Activated T-helper 2 cell treated with anti-CD3 and anti-CD28 coated beads, Interferon-gamma antibody, Interleukin-2, Interleukin-4, amounts not matched to agents 10 μg/mL and 5 μg/mL and 100 μg/mL, durations not matched to agents 14 hours and 24 hours and 36 hours (primary cell): ENCODE results near the gene SZT2. TPM values are rescaled to one million over a fixed set of nuclear protein-coding genes. Genes with fewer than 3 reads are reported as not detected.
"Not testable (repeated sequence)": the region's sequence is repeated elsewhere in the genome, so short reads cannot be mapped to it uniquely, and the experiment has no call there.

Experiments used
- DNase-seq: peaks from one replicate; pipeline ENCODE4 v3.0.0; 2021; ENCODE audit warnings: low spot score
- H3K27ac Mint-ChIP-seq: one replicate; pipeline ENCODE4 v1.8.0; 2021; ENCODE audit warnings: mixed read lengths
- H3K27me3 Mint-ChIP-seq: one replicate; pipeline ENCODE4 v1.8.0; 2021; ENCODE audit warnings: low read depth, mixed read lengths
- H3K36me3 Mint-ChIP-seq: one replicate; pipeline ENCODE4 v1.8.0; 2021; ENCODE audit warnings: low read depth, mixed read lengths
- H3K4me1 Mint-ChIP-seq: one replicate; pipeline ENCODE4 v1.8.0; 2021; ENCODE audit warnings: low read depth, mixed read lengths
- H3K4me3 Mint-ChIP-seq: one replicate; pipeline ENCODE4 v1.8.0; 2021; ENCODE audit warnings: low read depth, mild to moderate bottlenecking, moderate library complexity, mixed read lengths
- H3K9me3 Mint-ChIP-seq: one replicate; pipeline ENCODE4 v1.8.0; 2021; ENCODE audit warnings: mixed read lengths
- intact Hi-C: fragments of 100-400 bp; cut with micrococcal nuclease; formaldehyde crosslinking; loops from one replicate; pipeline ENCODE4 v1.15.1; 2023
- total RNA-seq: library from RNA; stranded (reverse); gene quantifications from 2 replicates; pipeline ENCODE4 v1.2.3, GENCODE V29; 2022

Gene SZT2
- total RNA-seq, 1 donor from 2014 or later = 56.6 TPM

DNA sequence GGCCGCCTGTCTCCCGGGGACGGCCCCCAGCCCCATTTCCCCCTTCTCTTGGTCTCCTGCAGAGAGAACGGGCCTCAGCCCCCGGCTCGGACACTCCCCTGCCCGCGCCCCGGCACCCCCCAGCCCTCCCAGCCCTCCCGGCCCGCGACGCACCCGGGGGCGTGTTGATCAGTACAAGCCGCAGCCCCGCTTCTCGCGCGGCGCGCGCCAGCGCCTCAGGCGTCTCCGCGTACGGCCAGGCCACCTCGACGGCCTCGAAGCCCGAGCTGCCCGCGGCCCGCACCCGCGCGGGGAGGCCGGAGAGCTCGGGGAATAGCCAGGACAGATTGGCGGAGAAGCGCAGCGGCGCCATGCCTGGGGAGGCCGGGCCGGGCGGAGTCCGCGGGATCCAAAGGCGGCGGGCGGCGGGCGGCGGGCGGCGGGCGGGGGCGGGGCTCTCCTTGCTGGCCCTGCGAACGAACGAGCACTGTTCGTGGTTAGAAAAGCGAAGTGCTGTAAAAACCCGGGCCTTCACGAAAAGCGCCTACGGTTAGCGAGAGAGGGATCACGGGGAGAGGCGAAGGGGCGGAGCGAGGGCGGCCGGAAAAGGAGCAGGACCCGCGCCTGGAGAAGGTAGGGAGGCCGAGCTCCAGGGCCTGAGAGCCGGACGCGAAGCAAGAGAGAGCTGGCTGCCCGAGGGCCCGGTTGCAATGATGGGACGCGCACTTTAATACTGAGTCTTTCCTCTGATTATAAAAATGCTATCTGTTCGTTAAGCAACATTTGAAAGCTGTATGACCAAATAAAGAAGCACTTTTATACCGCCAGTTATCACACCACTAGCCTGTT lies 64.0 kb downstream of the SZT2 start, which contains the start of gene HYI:
TSS of gene HYI (minus strand) at position 490 of the 828 bp plus-strand sequence. CDS start at position 352, 138 bp downstream.
- Mint-ChIP-seq H3K4me3 (peak within 1 kb of the TSS; percentile 82), H3K27me3 (peaks cover 19% of the 10 kb centered on the region), H3K4me1 (peaks cover 17% of the 10 kb centered on the region), H3K27ac (peak within 1 kb of the TSS; percentile 84), H3K36me3 (peaks cover 38% of the 10 kb centered on the region), H3K9me3 (peaks cover 4% of the 10 kb centered on the region)
- DNase-seq = peak; percentile 73
- intact Hi-C loops = loop anchor here (2.0 to 10.0 kb wide), 3 partner anchors 89 to 281 kb away; partner anchors contain the start of genes CFAP57, EBNA1BP2, ELOVL1 and KDM4A

DNA sequence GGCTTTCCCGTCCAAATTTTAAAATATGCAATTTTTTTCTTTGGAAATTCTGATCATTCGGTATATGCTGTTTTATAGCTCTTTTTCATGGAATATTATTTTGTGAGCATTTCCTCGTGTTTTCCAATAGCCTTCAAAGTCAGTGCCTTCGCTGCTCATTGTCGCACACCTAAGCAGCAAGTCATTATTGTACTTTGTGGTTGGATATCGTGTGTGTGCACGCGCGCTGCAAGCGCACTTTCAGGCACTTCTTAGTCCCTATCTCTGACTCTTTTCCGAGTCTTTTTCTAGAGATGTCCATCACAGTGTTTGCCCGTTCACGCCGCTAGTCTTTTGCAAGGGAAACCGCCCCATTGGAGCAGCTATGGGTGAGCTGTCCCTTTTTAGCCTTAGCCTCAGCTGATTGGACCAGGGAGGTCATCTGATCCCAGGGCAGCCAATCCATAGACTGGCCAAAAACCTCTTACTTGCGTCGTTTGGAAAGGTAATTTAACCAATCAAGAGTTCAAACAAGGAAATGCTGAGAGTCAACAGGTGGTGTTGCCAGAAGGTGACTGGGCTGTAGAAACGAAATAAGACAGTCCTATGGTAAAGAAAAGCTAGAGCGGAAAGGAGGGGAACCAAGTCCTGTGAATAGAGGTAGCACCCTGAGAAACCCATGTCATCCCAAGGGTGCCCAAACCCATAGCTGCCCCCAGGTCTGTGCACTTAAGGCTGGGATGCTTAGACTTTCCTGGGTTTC lies 64.7 kb downstream of the SZT2 start:
- Mint-ChIP-seq H3K27ac (peak overlapping the region; percentile 84), H3K9me3 (peaks cover 4% of the 10 kb centered on the region), H3K27me3 (peaks cover 26% of the 10 kb centered on the region), H3K4me3 (peak overlapping the region; percentile 82), H3K36me3 (peaks cover 33% of the 10 kb centered on the region), H3K4me1 (peaks cover 17% of the 10 kb centered on the region)
- peak; percentile 71 for DNase-seq
- intact Hi-C loops = loop anchor here (2.0 to 10.0 kb wide), 3 partner anchors 90 to 282 kb away; partner anchors contain the start of genes CFAP57, EBNA1BP2, ELOVL1 and KDM4A

DNA sequence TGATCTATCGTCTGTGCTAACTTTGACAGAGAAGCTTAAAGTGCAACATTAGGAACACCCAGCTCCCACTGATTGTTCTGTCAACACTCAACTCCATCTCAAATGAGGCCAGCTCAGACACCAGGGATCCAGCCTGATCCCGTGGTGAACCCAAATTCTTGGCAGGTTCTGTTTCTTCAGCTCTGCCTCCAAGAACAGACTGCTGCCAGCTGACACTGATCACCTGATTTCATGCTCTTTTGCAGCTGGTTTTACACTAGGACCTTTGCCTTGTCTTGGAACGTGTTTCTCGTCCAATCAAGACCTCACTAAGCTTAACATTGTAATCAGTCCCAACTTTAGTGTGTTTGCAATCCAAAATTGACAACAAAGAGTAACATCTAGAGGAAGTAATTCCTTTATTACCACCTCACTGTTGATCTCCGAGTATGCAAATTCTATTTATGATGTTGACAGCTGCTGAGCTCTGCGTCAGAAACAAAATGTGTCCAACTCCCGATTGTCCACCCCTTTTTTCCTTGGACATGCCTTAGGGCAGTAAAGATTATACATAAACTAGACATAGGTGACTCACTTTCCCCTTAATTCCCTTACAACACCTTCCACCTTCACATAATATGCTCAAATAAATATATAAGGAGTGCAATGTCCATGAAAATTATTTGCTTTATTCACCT lies 65.7 kb downstream of the SZT2 start:
- Mint-ChIP-seq H3K9me3 (peaks cover 4% of the 10 kb centered on the region), H3K4me1 (peaks cover 17% of the 10 kb centered on the region), H3K4me3 (peak overlapping the region; percentile 27), H3K27me3 (peaks cover 28% of the 10 kb centered on the region), H3K36me3 (peaks cover 24% of the 10 kb centered on the region), H3K27ac (peak overlapping the region; percentile 12)
- DNase-seq = no peak
- intact Hi-C loops = loop anchor here (2.0 to 10.0 kb wide), 2 partner anchors 91 to 283 kb away; partner anchors contain the start of genes CFAP57, EBNA1BP2 and ELOVL1

DNA sequence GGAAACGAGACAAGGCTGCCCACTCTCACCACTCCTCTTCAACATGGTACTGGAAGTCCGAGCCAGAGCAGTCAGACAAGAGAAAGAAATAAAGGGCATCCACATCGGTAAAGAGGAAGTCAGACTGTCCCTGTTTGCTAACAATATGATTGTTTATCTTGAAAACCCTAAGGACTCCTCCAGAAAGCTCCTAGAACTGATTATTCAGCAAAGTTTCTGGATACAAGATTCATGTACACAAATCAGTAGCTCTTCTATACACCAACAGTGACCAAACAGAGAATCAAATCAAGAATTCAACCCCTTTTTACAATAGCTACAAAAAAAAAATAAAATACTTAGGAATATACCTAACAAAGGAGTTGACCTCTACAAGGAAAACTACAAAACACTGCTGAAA lies 68.7 kb downstream of the SZT2 start:
- not testable (repeated sequence) for H3K36me3 Mint-ChIP-seq, H3K27ac Mint-ChIP-seq, DNase-seq, H3K9me3 Mint-ChIP-seq, H3K4me3 Mint-ChIP-seq
- Mint-ChIP-seq H3K4me1 (peaks cover 11% of the 10 kb centered on the region), H3K27me3 (peaks cover 34% of the 10 kb centered on the region)
- intact Hi-C loops = loop anchor here (10.0 kb wide), 1 partner anchor 94 kb away; the partner anchor contains the start of gene ELOVL1

DNA sequence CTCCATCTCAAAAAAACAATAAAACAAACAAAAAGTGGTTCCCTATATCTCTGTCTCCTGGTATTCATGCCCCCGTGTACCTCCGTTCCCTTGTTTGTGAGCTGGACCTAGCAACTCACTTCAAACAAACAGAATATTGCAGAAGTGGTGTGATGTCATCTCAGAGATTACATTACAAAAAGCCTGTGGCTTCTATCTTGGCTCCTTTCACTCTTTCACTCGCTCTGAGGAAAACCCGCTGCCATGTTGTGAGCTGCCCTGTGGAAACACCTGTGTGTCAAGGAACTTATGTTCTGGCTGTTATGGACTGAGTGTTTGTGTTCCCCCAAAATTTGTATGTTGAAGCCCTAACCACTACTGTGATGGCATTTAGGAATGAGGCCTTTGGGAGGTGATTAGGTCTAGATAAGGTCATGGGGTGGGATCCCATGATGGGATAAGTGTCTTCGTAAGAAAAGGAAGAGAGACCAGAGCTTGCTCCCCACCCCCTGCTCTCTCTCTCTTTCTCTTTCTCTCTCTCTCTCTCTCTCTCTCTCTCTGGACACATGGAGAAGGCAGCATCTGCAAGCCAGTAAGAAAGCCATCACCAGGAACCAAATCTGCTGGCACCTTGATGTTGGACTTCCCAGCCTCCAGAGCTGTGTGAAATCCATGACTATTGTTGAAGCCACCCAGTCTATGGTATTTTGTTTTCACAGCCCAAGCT lies 71.4 kb downstream of the SZT2 start:
- no peak for DNase-seq
- intact Hi-C loops = no loop called here
- Mint-ChIP-seq H3K4me3 (no peak overlapping the region), H3K27ac (no peak overlapping the region), H3K4me1 (peaks cover 4% of the 10 kb centered on the region), H3K36me3 (no peaks in the 10 kb centered on the region), H3K9me3 (no peaks in the 10 kb centered on the region), H3K27me3 (peaks cover 30% of the 10 kb centered on the region)

DNA sequence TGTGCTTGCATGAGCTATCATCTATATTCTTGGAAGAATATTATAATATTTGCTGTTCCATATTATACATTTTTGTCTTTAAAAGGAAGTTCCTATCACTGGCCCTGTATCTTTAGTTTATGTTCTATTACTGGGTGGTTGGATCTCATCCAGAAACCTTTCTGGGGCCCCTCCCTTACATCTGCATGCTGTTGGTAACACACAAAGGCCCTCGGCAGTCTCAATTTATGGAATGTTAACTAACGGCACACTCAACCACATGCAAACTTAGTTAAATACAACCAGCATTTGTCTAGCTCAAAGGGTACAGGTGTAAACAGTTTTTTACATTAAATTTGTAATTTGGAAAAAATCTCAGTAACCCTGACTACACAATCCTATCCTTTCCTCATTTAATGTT lies 73.8 kb downstream of the SZT2 start:
- no peak overlapping the region for H3K27ac Mint-ChIP-seq
- no peaks in the 10 kb centered on the region for H3K9me3 Mint-ChIP-seq
- intact Hi-C loops = no loop called here
- H3K4me3 Mint-ChIP-seq = no peak overlapping the region
- H3K4me1 Mint-ChIP-seq = peaks cover 9% of the 10 kb centered on the region
- H3K27me3 Mint-ChIP-seq = peaks cover 17% of the 10 kb centered on the region
- DNase-seq = no peak
- H3K36me3 Mint-ChIP-seq = no peaks in the 10 kb centered on the region

DNA sequence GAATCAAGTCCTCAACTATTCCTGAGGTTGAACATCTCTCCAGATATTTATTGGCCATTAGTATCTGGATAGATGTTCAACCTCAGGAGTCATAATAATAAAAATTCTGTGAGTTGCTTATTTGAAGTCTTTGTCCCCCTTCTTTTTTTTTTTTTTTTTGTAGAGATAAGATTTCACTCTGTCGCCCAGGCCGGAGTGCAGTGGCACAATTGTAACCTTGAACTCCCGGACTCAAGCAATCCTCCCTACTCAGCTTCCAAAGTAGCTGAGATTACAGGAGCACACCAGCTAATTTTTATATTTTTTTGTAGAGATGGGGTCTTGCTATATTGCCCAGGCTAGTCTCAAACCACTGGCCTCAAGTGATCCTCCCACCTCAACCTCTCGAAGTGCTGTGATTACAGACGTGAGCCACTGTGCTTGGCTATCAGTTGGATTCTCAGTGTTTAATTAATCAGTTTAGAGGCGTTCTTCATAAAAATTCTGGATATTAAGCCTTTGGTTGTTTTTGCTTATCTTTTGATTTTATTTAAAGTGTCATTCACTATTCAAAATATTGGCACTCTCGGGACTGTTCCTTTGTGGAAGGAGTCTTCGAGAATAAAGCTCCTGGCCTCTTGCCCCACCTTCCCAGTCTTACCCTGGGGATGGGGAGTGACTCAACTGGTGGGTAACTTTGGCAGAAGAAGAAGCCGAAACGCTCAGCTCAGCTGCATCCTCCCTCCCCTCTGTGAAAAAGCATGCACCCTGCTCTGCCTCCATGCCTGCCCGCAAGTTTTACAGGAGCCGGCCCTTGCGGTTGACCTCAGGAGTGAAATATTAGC lies 75.2 kb downstream of the SZT2 start:
- Mint-ChIP-seq H3K27me3 (peaks cover 6% of the 10 kb centered on the region), H3K36me3 (no peaks in the 10 kb centered on the region), H3K27ac (no peak overlapping the region), H3K9me3 (no peaks in the 10 kb centered on the region), H3K4me1 (peaks cover 9% of the 10 kb centered on the region), H3K4me3 (no peak overlapping the region)
- intact Hi-C loops = no loop called here
- no peak for DNase-seq

DNA sequence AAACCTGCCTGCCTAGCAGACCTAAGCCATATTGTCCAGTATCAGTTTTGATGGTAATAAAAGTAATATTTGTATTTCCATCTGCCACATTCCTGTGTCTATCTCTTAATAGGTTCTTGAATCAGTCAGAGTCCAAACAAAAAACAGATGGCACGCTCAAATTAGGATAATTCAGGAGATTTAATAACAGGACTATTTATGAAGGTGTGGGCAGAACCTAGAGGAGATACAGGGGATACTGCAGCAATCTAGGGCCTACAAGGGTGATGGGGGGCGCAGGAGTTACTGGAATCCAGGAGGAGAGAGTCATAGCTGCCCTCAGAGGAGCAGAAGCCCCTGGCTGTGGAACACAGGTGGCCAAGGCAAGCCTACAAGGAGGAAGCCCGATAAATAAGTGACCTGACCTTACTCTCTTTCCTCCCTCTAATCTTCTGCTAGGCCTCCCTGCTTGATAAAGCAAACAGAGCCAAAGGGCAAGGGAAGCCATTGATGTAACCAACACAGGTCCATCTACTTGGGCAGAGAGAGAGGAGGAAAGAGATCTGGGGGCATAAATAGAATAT lies 75.9 kb downstream of the SZT2 start:
- no peak for DNase-seq
- no peak overlapping the region for H3K27ac Mint-ChIP-seq
- H3K9me3 Mint-ChIP-seq = no peaks in the 10 kb centered on the region
- H3K27me3 Mint-ChIP-seq = peaks cover 6% of the 10 kb centered on the region
- intact Hi-C loops = no loop called here
- no peak overlapping the region for H3K4me3 Mint-ChIP-seq
- H3K36me3 Mint-ChIP-seq = no peaks in the 10 kb centered on the region
- H3K4me1 Mint-ChIP-seq = peaks cover 9% of the 10 kb centered on the region

DNA sequence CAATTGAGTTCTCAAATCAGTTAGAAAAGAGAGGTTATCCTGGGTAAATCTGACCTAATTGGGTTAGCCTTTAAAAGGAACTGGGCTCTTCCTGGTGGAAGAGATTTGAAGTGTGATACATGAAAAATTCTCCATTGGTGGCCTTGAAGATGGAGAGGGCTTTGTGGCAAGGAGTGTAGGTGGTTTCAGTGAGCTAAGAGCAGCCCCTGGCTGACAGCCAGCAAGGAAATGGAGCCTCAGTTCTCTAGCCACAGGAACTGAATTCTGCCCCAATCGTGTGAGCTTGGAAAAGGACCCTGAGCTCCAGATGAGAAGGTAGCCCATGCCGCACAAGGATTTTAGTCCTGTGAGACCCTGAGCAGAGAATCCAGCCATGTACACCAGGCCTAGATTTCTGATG lies 76.7 kb downstream of the SZT2 start:
- Mint-ChIP-seq H3K27ac (no peak overlapping the region), H3K9me3 (no peaks in the 10 kb centered on the region), H3K4me3 (no peak overlapping the region), H3K4me1 (peaks cover 8% of the 10 kb centered on the region), H3K36me3 (no peaks in the 10 kb centered on the region), H3K27me3 (peaks cover 2% of the 10 kb centered on the region)
- DNase-seq = no peak
- intact Hi-C loops = no loop called here

DNA sequence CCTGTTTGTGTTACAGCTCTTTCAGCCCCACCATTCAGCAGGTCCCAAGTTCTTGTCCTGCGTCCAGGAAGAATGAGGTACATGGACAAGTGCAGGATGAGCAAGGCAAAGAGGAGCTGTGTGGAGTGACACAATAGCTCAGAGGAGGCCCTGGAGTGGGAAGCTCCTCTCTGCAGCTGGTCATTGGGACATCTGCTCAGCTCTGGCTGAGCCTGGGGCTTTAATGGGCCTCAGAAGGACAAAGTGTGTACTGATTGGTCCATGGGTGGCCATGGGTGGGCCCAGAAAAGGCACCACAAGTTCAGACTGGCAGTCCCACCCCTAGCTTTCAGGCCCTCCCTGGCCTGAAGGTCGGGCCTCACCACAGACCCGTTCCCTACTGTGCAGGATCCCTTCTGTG lies 78.7 kb downstream of the SZT2 start:
- no peak for DNase-seq
- Mint-ChIP-seq H3K36me3 (no peaks in the 10 kb centered on the region), H3K27me3 (peaks cover under 1% of the 10 kb centered on the region), H3K27ac (no peak overlapping the region), H3K4me1 (peaks cover 8% of the 10 kb centered on the region), H3K4me3 (no peak overlapping the region), H3K9me3 (no peaks in the 10 kb centered on the region)
- intact Hi-C loops = no loop called here

DNA sequence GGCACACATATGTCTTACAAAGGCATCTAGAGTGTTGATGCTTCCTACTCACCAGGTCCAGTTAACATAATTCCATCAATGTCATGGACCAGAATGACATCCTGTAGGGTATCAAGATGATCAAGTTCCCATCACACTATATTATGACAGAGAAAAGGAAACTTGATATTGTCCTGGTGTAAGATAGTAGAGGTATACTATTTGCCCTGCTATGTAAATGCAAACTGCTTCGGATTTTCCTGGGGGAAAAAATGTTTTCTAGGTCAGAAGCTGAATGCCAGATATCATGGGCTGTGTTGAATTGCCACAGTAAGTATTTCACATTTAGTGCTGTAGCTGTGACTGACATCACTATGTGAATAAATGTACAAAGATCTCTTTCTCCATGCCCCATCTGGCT lies 80.2 kb downstream of the SZT2 start:
- intact Hi-C loops = no loop called here
- Mint-ChIP-seq H3K27me3 (peaks cover 6% of the 10 kb centered on the region), H3K9me3 (no peaks in the 10 kb centered on the region), H3K27ac (no peak overlapping the region), H3K36me3 (no peaks in the 10 kb centered on the region), H3K4me3 (no peak overlapping the region), H3K4me1 (peaks cover 8% of the 10 kb centered on the region)
- no peak for DNase-seq
